IPS DF 6.9 (cell line): Measurements from ENCODE around the gene GAS6.

Experiments used
- DNase-seq: peaks from one replicate; pipeline ENCODE4 v3.0.0-alpha.2; 2013; ENCODE audit warnings: low read depth, low spot score
- H3K27ac ChIP-seq: one replicate; pipeline ENCODE4 v1.5.1; 2013; ENCODE audit warnings: low read length, control low read depth
- H3K27me3 ChIP-seq: 2 replicates; pipeline ENCODE4 v1.6.1; 2013; ENCODE audit warnings: mild to moderate bottlenecking, low read length; ENCODE audit not compliant: control insufficient read depth, insufficient read depth
- H3K36me3 ChIP-seq: 2 replicates; pipeline ENCODE4 v1.6.1; 2013; ENCODE audit warnings: low read length; ENCODE audit not compliant: control insufficient read depth, insufficient read depth
- H3K4me1 ChIP-seq: 2 replicates; pipeline ENCODE4 v1.6.1; 2013; ENCODE audit warnings: low read length; ENCODE audit not compliant: control insufficient read depth, insufficient read depth
- H3K4me3 ChIP-seq: 2 replicates; pipeline ENCODE4 v1.5.1; 2013; ENCODE audit warnings: mild to moderate bottlenecking, low read length
- H3K9me3 ChIP-seq: 2 replicates; pipeline ENCODE4 v1.6.1; 2013; ENCODE audit warnings: low read length, inconsistent platforms; ENCODE audit not compliant: control insufficient read depth, insufficient read depth
- WGBS: extraction: QIAGEN DNeasy Blood & Tissue Kit; methylation state at CpG from one replicate; pipeline ENCODE4 v1.1.7; 2013; ENCODE audit warnings: mixed read lengths, missing lambda C conversion rate; ENCODE audit not compliant: insufficient read length, insufficient coverage; 5-methylcytosine and 5-hydroxymethylcytosine counted together

The GAS6 gene

GRCh38 chr13:113819731-113820715 lies 43.9 kb downstream of the GAS6 start:
- DNase-seq = no peak
- Histone ChIP-seq H3K27me3 (no peaks in the 10 kb centered on the region), H3K4me3 (no peak overlapping the region), H3K36me3 (peaks cover 2% of the 10 kb centered on the region; the same call in 1 of the 2 replicates), H3K9me3 (no peaks in the 10 kb centered on the region), H3K4me1 (no peaks in the 10 kb centered on the region), H3K27ac (no peak overlapping the region)
- WGBS = no CpG with 5 or more reads among the region's 52 CpGs

DNA sequence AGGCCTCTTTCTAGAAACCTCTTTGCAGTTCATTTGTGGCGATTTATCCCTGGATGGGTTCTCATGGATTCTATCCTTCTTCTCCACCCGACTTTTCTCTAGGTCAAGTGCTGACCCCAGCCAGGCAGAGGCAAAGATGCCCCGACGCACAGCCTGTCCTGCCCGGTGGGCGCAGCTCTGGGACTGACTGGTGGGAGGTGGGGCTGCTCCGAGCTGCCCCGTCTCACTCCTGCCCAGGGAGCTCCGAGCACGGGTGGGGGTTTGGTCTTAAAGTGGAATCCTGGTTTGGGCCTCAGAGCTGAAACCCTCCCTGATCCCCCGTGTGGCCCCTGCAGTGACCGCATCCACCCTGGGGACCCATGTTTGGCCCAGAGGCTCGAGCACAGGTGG lies 44.5 kb downstream of the GAS6 start:
- H3K4me3 ChIP-seq = no peak overlapping the region
- no peaks in the 10 kb centered on the region for H3K4me1 ChIP-seq
- no peak overlapping the region for H3K27ac ChIP-seq
- WGBS = no CpG with 5 or more reads among the region's 13 CpGs
- H3K9me3 ChIP-seq = no peaks in the 10 kb centered on the region
- no peaks in the 10 kb centered on the region for H3K27me3 ChIP-seq
- no peak for DNase-seq
- peaks cover 2% of the 10 kb centered on the region; the same call in 1 of the 2 replicates for H3K36me3 ChIP-seq

- H3K4me3 ChIP-seq = no peak overlapping the region
- DNase-seq = no peak
- no peaks in the 10 kb centered on the region for H3K4me1 ChIP-seq
- H3K27ac ChIP-seq = no peak overlapping the region
- peaks cover 2% of the 10 kb centered on the region; the same call in 1 of the 2 replicates for H3K36me3 ChIP-seq
- H3K9me3 ChIP-seq = no peaks in the 10 kb centered on the region
- WGBS = no CpG with 5 or more reads among the region's 26 CpGs
- no peaks in the 10 kb centered on the region for H3K27me3 ChIP-seq
Observed at GRCh38 chr13:113818700-113819295, 45.1 kb downstream of the GAS6 start.

- no CpG with 5 or more reads among the region's 60 CpGs for WGBS
- Histone ChIP-seq H3K4me1 (no peaks in the 10 kb centered on the region), H3K4me3 (no peak overlapping the region), H3K9me3 (no peaks in the 10 kb centered on the region), H3K27me3 (no peaks in the 10 kb centered on the region), H3K36me3 (peaks cover 2% of the 10 kb centered on the region; the same call in 1 of the 2 replicates), H3K27ac (no peak overlapping the region)
- DNase-seq = no peak
Observed at GRCh38 chr13:113817860-113818691, 45.8 kb downstream of the GAS6 start.

DNA sequence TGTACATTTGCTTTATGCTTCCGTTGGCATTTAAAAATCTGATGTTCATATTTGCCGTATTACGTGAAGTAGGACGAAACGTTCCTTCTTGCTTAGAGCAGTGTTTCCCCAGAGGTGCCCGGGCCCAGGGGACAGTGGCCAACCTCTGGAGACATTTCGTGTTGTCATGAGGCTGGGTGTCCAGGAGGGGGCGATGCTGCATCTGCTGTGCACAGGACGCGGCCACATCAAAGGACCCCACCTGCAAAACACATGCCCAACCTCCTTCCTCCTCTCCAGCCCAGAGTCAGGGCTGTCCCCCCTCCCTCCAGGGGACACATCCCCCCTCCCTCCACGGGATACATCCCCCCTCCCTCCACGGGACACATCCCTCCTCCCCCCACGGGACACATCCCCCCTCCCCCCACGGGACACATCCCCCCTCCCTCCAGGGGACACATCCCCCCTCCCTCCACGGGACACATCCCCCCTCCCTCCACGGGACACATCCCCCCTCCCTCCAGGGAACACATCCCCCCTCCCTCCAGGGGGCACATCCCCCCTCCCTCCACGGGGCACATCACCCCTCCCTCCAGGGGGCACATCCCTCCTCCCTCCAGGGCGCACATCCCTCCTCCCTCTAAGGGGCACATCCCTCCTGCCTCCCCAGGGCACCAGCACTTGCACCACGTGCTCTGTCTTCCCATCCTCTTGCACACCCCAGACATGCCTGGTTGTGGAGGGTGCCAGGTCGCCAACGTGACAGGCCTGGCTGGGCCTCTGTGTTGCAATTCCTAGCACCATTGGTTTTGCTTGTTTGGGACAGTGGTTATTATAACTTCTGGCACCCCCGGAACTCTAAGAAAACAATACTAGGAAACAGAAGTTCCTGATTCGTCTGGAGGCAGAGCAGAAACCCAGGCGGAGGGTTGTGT lies 46.7 kb downstream of the GAS6 start:
- Histone ChIP-seq H3K27ac (no peak overlapping the region), H3K4me3 (no peak overlapping the region), H3K4me1 (no peaks in the 10 kb centered on the region), H3K9me3 (no peaks in the 10 kb centered on the region), H3K27me3 (no peaks in the 10 kb centered on the region), H3K36me3 (peaks cover 2% of the 10 kb centered on the region; the same call in 1 of the 2 replicates)
- peak; percentile 60 for DNase-seq
- WGBS = no CpG with 5 or more reads among the region's 24 CpGs

GRCh38 chr13:113816254-113816929 lies 47.5 kb downstream of the GAS6 start:
- Histone ChIP-seq H3K36me3 (no peaks in the 10 kb centered on the region; the same call in 1 of the 2 replicates), H3K27me3 (no peaks in the 10 kb centered on the region), H3K9me3 (no peaks in the 10 kb centered on the region), H3K27ac (no peak overlapping the region), H3K4me1 (no peaks in the 10 kb centered on the region), H3K4me3 (no peak overlapping the region)
- DNase-seq = no peak
- no CpG with 5 or more reads among the region's 25 CpGs for WGBS

DNA sequence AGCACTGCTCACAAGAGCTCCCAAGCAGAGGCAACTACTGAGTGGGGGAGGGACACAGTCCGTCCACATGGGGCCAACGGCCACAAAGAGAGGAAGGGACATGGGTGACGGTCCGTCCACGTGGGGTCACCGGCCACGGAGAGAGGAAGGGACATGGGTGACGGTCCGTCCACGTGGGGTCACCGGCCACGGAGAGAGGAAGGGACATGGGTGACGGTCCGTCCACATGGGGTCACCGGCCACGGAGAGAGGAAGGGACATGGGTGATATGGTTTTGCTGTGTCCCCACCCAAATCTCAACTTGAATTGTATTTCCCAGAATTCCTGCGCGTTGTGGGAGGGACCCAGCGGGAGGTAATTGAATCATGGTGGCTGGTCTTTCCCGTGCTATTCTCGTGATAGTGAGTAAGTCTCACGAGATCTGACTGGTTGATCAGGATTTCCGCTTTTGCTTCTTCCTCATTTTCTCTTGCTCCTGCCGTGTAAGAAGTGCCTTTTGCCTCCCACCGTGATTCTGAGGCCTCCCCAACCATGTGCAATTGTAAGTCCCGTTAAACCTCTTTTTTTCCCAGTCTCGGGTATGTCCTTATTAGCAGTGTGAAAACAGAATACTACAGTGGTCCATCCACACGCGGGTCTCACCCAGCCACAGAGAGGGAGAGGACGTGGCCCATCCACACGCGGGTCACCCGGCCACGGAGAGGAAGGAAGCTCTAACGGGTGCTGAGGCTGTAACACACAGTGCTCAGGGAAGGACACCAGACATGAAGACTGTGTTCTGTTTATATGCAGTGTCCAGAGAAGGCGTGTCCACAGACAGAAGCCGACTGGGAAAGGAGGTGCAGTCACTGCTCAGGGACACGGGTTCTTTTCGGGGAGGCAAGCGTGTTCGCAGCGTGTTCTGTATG lies 48.5 kb downstream of the GAS6 start:
- H3K4me1 ChIP-seq = no peaks in the 10 kb centered on the region
- no peaks in the 10 kb centered on the region; the same call in 1 of the 2 replicates for H3K36me3 ChIP-seq
- H3K9me3 ChIP-seq = no peaks in the 10 kb centered on the region
- no peak overlapping the region for H3K27ac ChIP-seq
- DNase-seq = no peak
- no CpG with 5 or more reads among the region's 42 CpGs for WGBS
- H3K4me3 ChIP-seq = no peak overlapping the region
- H3K27me3 ChIP-seq = no peaks in the 10 kb centered on the region

DNA sequence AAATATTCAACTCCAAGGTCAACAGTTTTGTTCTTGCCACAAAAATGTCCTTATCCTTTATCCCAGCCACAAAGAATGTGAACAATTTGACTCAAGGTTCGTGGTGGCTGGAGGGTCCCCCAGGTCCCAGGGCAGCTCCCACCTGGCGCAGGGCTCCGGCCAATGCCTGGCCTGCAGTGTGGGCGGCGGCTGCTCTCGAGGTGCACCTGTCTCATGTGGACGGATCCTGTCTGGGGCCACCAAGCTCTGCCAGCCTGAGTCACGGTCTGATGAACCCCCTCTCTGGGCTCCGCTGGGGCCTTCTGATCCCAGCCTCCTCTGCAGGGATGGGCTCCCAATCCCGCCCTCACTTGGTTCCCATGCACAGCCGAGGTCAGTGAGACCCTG lies 49.4 kb downstream of the GAS6 start:
- Histone ChIP-seq H3K36me3 (no peaks in the 10 kb centered on the region), H3K27ac (no peak overlapping the region), H3K9me3 (peaks cover 1% of the 10 kb centered on the region; the same call in 1 of the 2 replicates), H3K4me3 (no peak overlapping the region), H3K4me1 (no peaks in the 10 kb centered on the region), H3K27me3 (no peaks in the 10 kb centered on the region)
- no CpG with 5 or more reads among the region's 11 CpGs for WGBS
- DNase-seq = no peak
